HEK293 (cell line): Measurements from ENCODE around the gene TSPAN10.

Source experiments
- CTCF ChIP-seq: fragments of 450-650 bp; formaldehyde crosslinking; IDR thresholded peaks from 2 replicates; pipeline ENCODE4 v1.5.1; 2016; ENCODE audit warnings: missing biosample characterization, missing genetic modification characterization
- TCF7L2 ChIP-seq: IDR thresholded peaks from 2 replicates; pipeline ENCODE4 v1.6.1; 2011; ENCODE audit warnings: low read depth, mild to moderate bottlenecking, inconsistent platforms, low read length, moderate library complexity, borderline replicate concordance
- ZBTB11 ChIP-seq: fragments of 450-650 bp; formaldehyde crosslinking; conservative IDR thresholded peaks from 2 replicates; pipeline ENCODE4 v1.5.1; 2016; ENCODE audit warnings: low read depth, missing biosample characterization, missing genetic modification characterization

- TF ChIP-seq CTCF: no peak
- TF ChIP-seq ZBTB11: no peak
- no peak for TF ChIP-seq TCF7L2
Observed at GRCh38 chr17:81650951-81651350, 14.0 kb downstream of the TSPAN10 start.
